Endodermal cell (in vitro differentiated cells): Measurements from ENCODE around the gene TBXA2R. TPM values are rescaled to one million over a fixed set of nuclear protein-coding genes. Genes with fewer than 3 reads are reported as not detected.
A peak's percentile ranks its signal among the peaks of the same experiment; 100 is the strongest.

Experiments
- DNase-seq: peaks from one replicate; pipeline ENCODE4 v3.0.0-alpha.2; 2017
- H3K27ac ChIP-seq: 2 replicates; pipeline ENCODE4 v1.5.1; 2013; ENCODE audit warnings: mild to moderate bottlenecking, low read depth, low read length, moderate library complexity
- H3K27me3 ChIP-seq: 2 replicates; pipeline ENCODE4 v1.6.1; 2013; ENCODE audit warnings: mild to moderate bottlenecking, low read length, moderate library complexity; ENCODE audit not compliant: insufficient read depth, control insufficient read depth, poor library complexity, severe bottlenecking
- H3K36me3 ChIP-seq: 2 replicates; pipeline ENCODE4 v1.7.0; 2013; ENCODE audit warnings: mild to moderate bottlenecking, low read length, moderate library complexity; ENCODE audit not compliant: control insufficient read depth, insufficient read depth
- H3K4me1 ChIP-seq: one replicate; pipeline ENCODE4 v1.7.0; 2013; ENCODE audit warnings: low read length; ENCODE audit not compliant: control insufficient read depth, insufficient read depth
- H3K4me3 ChIP-seq: 2 replicates; pipeline ENCODE4 v1.5.1; 2013; ENCODE audit warnings: mild to moderate bottlenecking, low read length, moderate library complexity
- H3K9ac ChIP-seq: 2 replicates; pipeline ENCODE4 v1.6.1; 2013; ENCODE audit warnings: mild to moderate bottlenecking, low read length, moderate library complexity; ENCODE audit not compliant: poor library complexity, severe bottlenecking; ENCODE audit errors: extremely low read depth
- H3K9me3 ChIP-seq: 2 replicates; pipeline ENCODE4 v1.6.1; 2013; ENCODE audit warnings: mild to moderate bottlenecking, low read length, moderate library complexity; ENCODE audit not compliant: control insufficient read depth
- H3K27ac Mint-ChIP-seq: 2 replicates; pipeline ENCODE4 v1.8.0; 2020; ENCODE audit warnings: mixed read lengths
- H3K27me3 Mint-ChIP-seq: 2 replicates; pipeline ENCODE4 v1.8.0; 2021; ENCODE audit warnings: mild to moderate bottlenecking, mixed read lengths; ENCODE audit not compliant: insufficient read depth
- H3K36me3 Mint-ChIP-seq: 2 replicates; pipeline ENCODE4 v1.8.0; 2020; ENCODE audit warnings: low read depth, mixed read lengths
- H3K4me1 Mint-ChIP-seq: 2 replicates; pipeline ENCODE4 v1.8.0; 2020; ENCODE audit warnings: mixed read lengths
- H3K4me3 Mint-ChIP-seq: 2 replicates; pipeline ENCODE4 v1.8.0; 2020; ENCODE audit warnings: mild to moderate bottlenecking, moderate library complexity, mixed read lengths
- H3K9me3 Mint-ChIP-seq: 2 replicates; pipeline ENCODE4 v1.8.0; 2020; ENCODE audit warnings: mild to moderate bottlenecking, mixed read lengths
- WGBS, 2 experiments: methylation state at CpG; one replicate each; pipeline versions ENCODE4 v1.1.5 to v1.1.7; 2013; ENCODE audit warnings: missing lambda C conversion rate in 2 of 2, mixed read lengths in 1 of 2; ENCODE audit not compliant: insufficient coverage in 1 of 2, insufficient read length in 1 of 2; 5-methylcytosine and 5-hydroxymethylcytosine counted together
- total RNA-seq, 2 donors: library from RNA; stranded (reverse); fragmentation: NEBNext Ultra II Directional in 1 of 2; extraction: Animal tissue kit (Norgen Biotek cat#: 25700) in 1 of 2; gene quantifications; 2 replicates in 1 of 2; 3 replicates in 1 of 2; pipeline ENCODE4 v1.2.1, GENCODE V29; 2021
- TF ChIP-seq, protein P1 (sequence below): fragments of 200-600 bp; sonication (generic); conservative IDR thresholded peaks from 2 replicates; pipeline ENCODE4 v1.5.0; 2021; ENCODE audit warnings: antibody characterized with exemption, mild to moderate bottlenecking

TBXA2R gene
- total RNA-seq, 2 donors from 2014 or later = 0.29 to 0.42 TPM

GRCh38 chr19:3565139-3565538 lies 41.5 kb downstream of the TBXA2R start:
- no peaks in the 10 kb centered on the region for H3K36me3 ChIP-seq
- H3K27me3 ChIP-seq = no peaks in the 10 kb centered on the region
- H3K4me1 ChIP-seq = no peaks in the 10 kb centered on the region
- no peak overlapping the region for H3K27ac ChIP-seq
- WGBS, 2 experiments = 82 to 83% methylated on average over 13 to 19 of the region's 19 CpGs
- H3K9me3 ChIP-seq = no peaks in the 10 kb centered on the region
- TF ChIP-seq, protein P1, sequence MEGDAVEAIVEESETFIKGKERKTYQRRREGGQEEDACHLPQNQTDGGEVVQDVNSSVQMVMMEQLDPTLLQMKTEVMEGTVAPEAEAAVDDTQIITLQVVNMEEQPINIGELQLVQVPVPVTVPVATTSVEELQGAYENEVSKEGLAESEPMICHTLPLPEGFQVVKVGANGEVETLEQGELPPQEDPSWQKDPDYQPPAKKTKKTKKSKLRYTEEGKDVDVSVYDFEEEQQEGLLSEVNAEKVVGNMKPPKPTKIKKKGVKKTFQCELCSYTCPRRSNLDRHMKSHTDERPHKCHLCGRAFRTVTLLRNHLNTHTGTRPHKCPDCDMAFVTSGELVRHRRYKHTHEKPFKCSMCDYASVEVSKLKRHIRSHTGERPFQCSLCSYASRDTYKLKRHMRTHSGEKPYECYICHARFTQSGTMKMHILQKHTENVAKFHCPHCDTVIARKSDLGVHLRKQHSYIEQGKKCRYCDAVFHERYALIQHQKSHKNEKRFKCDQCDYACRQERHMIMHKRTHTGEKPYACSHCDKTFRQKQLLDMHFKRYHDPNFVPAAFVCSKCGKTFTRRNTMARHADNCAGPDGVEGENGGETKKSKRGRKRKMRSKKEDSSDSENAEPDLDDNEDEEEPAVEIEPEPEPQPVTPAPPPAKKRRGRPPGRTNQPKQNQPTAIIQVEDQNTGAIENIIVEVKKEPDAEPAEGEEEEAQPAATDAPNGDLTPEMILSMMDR = no peak
- no peaks in the 10 kb centered on the region for H3K9me3 Mint-ChIP-seq
- no peak overlapping the region for H3K27ac Mint-ChIP-seq
- no peaks in the 10 kb centered on the region for H3K36me3 Mint-ChIP-seq
- H3K4me3 Mint-ChIP-seq = no peak overlapping the region
- H3K9ac ChIP-seq = no peak overlapping the region
- H3K27me3 Mint-ChIP-seq = peaks cover 13% of the 10 kb centered on the region
- no peaks in the 10 kb centered on the region for H3K4me1 Mint-ChIP-seq
- H3K4me3 ChIP-seq = no peak overlapping the region
- no peak for DNase-seq

- no peak overlapping the region for H3K4me3 ChIP-seq
- H3K36me3 ChIP-seq = no peaks in the 10 kb centered on the region
- H3K27ac ChIP-seq = no peak overlapping the region
- 91 to 92% methylated on average over 8 to 17 of the region's 17 CpGs for WGBS, 2 experiments
- Mint-ChIP-seq H3K9me3 (no peaks in the 10 kb centered on the region), H3K36me3 (no peaks in the 10 kb centered on the region), H3K4me3 (no peak overlapping the region), H3K27me3 (peaks cover 17% of the 10 kb centered on the region), H3K27ac (no peak overlapping the region), H3K4me1 (no peaks in the 10 kb centered on the region)
- no peak overlapping the region for H3K9ac ChIP-seq
- TF ChIP-seq, protein P1 = no peak
- no peaks in the 10 kb centered on the region for H3K27me3 ChIP-seq
- no peaks in the 10 kb centered on the region for H3K9me3 ChIP-seq
- no peak for DNase-seq
- no peaks in the 10 kb centered on the region for H3K4me1 ChIP-seq
Observed at GRCh38 chr19:3563709-3564524, 42.8 kb downstream of the TBXA2R start.

GRCh38 chr19:3557461-3558248 lies 49.0 kb downstream of the TBXA2R start, which contains the start of gene MFSD12:
Gene MFSD12 (minus strand): TSS chr19:3557586. CDS start chr19:3557403, 183 bp downstream.
- H3K9me3 Mint-ChIP-seq = no peaks in the 10 kb centered on the region
- TF ChIP-seq, protein P1 = no peak
- DNase-seq = peak; percentile 96
- peaks cover 4% of the 10 kb centered on the region for H3K4me1 Mint-ChIP-seq
- peak within 1 kb of the TSS; percentile 88 for H3K27ac Mint-ChIP-seq
- Histone ChIP-seq H3K36me3 (no peaks in the 10 kb centered on the region), H3K4me3 (peak within 1 kb of the TSS; percentile 85), H3K9me3 (no peaks in the 10 kb centered on the region), H3K27ac (no peak within 1 kb of the TSS), H3K27me3 (no peaks in the 10 kb centered on the region), H3K9ac (peak within 1 kb of the TSS; percentile 38), H3K4me1 (no peaks in the 10 kb centered on the region)
- H3K4me3 Mint-ChIP-seq = peak within 1 kb of the TSS; percentile 73
- H3K27me3 Mint-ChIP-seq = peaks cover 24% of the 10 kb centered on the region
- H3K36me3 Mint-ChIP-seq = peaks cover 2% of the 10 kb centered on the region
- WGBS, 2 experiments = 1 to 2% methylated on average over 32 to 81 of the region's 81 CpGs
